Esophagus (tissue), 2 donors: ENCODE data around the gene PCGF5. TPM values are rescaled to one million over a fixed set of nuclear protein-coding genes. Genes with fewer than 3 reads are reported as not detected.

Experiments used
- H3K27ac ChIP-seq, 2 donors: one replicate each; pipeline ENCODE4 v1.5.1; 2013; ENCODE audit warnings: low read depth in 2 of 2, mild to moderate bottlenecking in 2 of 2, inconsistent platforms in 1 of 2, low read length in 1 of 2, moderate library complexity in 1 of 2
- H3K27me3 ChIP-seq, 2 donors: one replicate each; pipeline ENCODE4 v1.6.1; 2013; ENCODE audit warnings: low read length in 2 of 2, control low read depth in 1 of 2, mild to moderate bottlenecking in 1 of 2; ENCODE audit not compliant: insufficient read depth in 2 of 2, control insufficient read depth in 1 of 2
- H3K36me3 ChIP-seq, 2 donors: one replicate each; pipeline ENCODE4 v1.6.1; 2013; ENCODE audit warnings: low read length in 1 of 2; ENCODE audit not compliant: control insufficient read depth in 2 of 2, insufficient read depth in 2 of 2
- H3K4me1 ChIP-seq, 2 donors: one replicate each; pipeline ENCODE4 v1.6.1; 2013; ENCODE audit warnings: low read length in 1 of 2; ENCODE audit not compliant: control insufficient read depth in 2 of 2, insufficient read depth in 2 of 2
- H3K4me3 ChIP-seq, 2 donors: one replicate each; pipeline ENCODE4 v1.5.1; 2013; ENCODE audit warnings: low read length in 2 of 2, mild to moderate bottlenecking in 2 of 2, low read depth in 1 of 2, moderate library complexity in 1 of 2
- H3K9me3 ChIP-seq, 2 donors: one replicate each; pipeline ENCODE4 v1.6.1; 2013; ENCODE audit warnings: mild to moderate bottlenecking in 2 of 2, low read depth in 1 of 2, low read length in 1 of 2, moderate library complexity in 1 of 2; ENCODE audit not compliant: control insufficient read depth in 2 of 2, insufficient read depth in 1 of 2
- WGBS, 2 donors: extraction: QIAGEN DNeasy Blood & Tissue Kit; methylation state at CpG; one replicate each; pipeline ENCODE4 v1.1.7; 2013; 5-methylcytosine and 5-hydroxymethylcytosine counted together
- polyA plus RNA-seq, 2 donors: library from polyadenylated mRNA; stranded (reverse); fragments of 200-250 nt; gene quantifications; one replicate each; pipeline ENCODE4 v1.2.3, GENCODE V29; 2013
- donor health status: healthy with polysubstance abuse.
- donor health status: Bipolar disorder and iron deficiency.

Gene PCGF5
- polyA plus RNA-seq, 2 donors = 12.3 to 13.7 TPM

DNA sequence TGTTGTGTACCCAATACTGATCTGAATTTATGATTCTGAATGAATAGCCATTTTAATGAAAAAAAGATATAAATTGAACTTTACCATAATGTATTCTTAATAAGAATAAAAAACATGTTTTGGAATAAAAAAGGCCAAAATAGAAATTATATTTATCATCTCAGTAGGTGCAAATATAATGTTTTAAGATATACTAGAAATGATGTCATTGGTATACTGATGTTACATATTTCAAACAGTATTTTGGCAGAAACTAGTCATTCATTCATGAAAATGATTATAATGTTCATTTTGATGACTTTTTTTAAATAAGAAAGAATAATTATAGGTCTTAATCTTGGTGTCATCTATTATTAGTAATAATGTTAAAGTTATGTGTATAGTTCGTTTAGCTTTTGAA lies 9.2 kb downstream of the PCGF5 start:
- WGBS, 2 donors = 51 to 55% methylated on average over 1 of the region's 1 CpG
- Histone ChIP-seq H3K4me1 (no peaks in the 10 kb centered on the region), H3K27me3 (no peaks in the 10 kb centered on the region), H3K9me3 (no peaks in the 10 kb centered on the region), H3K4me3 (no peak overlapping the region), H3K36me3 (no peaks in the 10 kb centered on the region), H3K27ac (no peak overlapping the region)

DNA sequence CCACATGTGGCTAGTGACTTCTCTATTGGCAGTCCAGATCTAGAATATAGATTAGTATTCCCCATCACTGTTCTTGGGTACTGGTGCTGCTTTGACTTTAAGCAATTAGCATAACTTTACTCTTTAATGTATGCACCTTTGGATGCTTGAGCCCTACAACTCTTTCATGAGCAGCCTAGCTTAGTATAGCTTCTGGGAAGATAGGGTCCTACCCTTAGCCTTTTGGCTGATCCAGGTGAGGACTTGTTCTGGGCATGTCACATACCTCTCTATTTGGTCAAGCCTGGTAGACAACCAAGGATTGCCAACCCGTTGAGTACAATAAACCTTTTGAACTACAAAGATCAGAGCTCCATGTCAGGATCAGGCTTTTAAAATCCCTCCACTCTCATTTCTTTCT lies 17.7 kb downstream of the PCGF5 start:
- 45 to 64% methylated on average over 1 of the region's 1 CpG for WGBS, 2 donors
- Histone ChIP-seq H3K9me3 (no peaks in the 10 kb centered on the region), H3K27ac (no peak overlapping the region), H3K27me3 (no peaks in the 10 kb centered on the region), H3K4me3 (no peak overlapping the region), H3K36me3 (no peaks in the 10 kb centered on the region), H3K4me1 (no peaks in the 10 kb centered on the region)

DNA sequence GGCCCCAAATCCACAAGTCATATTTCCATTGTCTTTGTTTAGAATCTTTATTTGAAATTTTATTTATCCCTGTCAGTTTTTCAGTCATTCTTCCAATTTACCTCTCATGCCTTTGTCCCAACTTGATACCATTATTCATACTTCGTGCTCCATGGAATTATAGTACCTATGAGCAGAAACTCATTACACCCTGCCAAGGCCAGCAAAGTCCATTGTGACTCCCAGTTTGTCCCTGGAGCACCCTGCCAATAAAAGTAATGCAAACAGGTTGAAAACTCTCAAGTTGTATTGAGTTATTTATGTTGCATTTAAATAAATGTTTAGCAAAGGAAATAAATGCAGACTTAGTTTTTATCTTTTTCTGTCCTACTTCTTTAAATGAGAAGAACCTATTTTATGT lies 19.3 kb downstream of the PCGF5 start:
- no peak overlapping the region for H3K4me3 ChIP-seq
- no peak overlapping the region for H3K27ac ChIP-seq
- WGBS, 2 donors = 66 to 82% methylated on average over 1 of the region's 1 CpG
- no peaks in the 10 kb centered on the region for H3K36me3 ChIP-seq
- H3K9me3 ChIP-seq = no peaks in the 10 kb centered on the region
- no peaks in the 10 kb centered on the region for H3K27me3 ChIP-seq
- H3K4me1 ChIP-seq = no peaks in the 10 kb centered on the region

DNA sequence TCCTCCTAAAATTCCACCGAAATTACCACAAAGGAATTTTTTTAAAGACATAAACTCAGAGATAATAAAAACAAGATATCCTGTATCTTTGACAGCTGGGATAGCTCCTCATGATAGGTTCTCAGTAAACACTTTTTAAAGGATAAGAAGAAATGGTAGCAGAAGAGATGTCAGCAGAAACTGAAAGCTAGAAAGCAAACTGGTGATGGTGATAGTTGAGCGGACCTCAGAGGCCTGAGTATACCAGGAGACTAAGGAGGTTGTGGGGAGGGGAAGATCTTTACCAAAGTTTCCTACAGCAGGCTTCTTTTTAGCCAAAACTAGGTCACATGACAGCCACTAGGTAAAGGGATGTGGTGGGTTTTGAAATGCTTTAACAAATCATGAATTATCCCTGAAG lies 22.5 kb downstream of the PCGF5 start:
- Histone ChIP-seq H3K4me3 (no peak overlapping the region), H3K4me1 (no peaks in the 10 kb centered on the region), H3K36me3 (peaks cover 0 to 4% of the 10 kb centered on the region in 2 donors), H3K9me3 (no peaks in the 10 kb centered on the region), H3K27ac (no peak overlapping the region), H3K27me3 (no peaks in the 10 kb centered on the region)
- WGBS, 2 donors = 80 to 85% methylated on average over 2 of the region's 2 CpGs

DNA sequence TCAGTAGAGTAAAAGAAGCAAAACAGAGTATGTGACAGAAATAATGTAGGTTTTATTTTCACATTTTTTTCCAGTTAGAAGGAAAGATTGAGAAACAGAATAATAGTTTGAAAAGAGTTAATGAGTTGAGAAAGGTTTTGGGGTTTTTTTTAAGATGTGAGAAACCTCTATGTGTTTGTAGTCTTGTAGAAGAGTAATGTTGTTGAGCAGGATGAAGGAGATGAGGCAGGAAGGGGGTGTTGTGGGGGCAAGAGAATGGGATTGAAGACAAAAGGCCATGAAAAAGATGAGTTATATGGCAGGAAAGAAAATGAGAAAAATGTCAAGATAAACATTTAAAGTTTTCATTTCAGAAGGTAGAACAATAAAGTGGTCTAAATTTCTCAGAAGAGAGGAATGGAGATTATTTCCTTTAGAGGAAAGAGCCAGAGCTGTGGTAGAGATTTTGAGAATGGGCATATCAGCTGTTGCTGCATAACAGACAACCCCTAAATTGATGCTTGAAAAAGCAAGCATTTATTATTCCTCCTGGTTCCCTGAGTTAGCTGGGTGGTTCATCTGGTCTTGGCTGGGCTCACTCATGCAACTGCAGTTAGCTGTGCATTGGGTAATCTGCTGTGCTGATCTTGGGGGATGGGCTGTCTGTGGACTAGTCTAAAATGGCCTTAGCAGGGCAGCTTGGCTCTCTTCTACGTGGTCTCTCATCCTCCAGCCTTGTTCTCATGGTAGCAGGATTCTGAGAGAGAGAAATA lies 27.1 kb downstream of the PCGF5 start:
- Histone ChIP-seq H3K9me3 (no peaks in the 10 kb centered on the region), H3K27ac (no peak overlapping the region), H3K36me3 (peaks cover 0 to 4% of the 10 kb centered on the region in 2 donors), H3K27me3 (no peaks in the 10 kb centered on the region), H3K4me3 (no peak overlapping the region), H3K4me1 (no peaks in the 10 kb centered on the region)
- WGBS, 2 donors = 48 to 54% methylated on average over 1 of the region's 1 CpG

DNA sequence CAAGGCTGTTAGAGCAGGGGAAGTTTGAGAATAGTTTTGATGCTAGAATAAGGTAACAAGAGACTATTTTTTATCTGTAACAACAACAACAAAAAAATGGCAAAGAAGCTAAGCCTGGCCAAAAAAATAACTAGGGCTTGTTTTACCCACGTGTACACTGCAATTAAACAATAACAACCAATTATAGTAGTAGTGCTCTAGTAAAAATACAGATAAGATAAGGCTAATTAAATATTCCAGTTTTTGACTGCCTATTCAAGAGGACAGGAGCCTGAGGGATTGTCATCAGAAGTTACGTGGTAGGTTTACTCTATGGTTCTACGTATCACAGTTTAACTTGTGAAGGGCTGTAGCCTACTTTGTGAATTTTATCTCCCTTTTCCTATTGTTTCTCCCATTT lies 29.2 kb downstream of the PCGF5 start:
- H3K27me3 ChIP-seq = no peaks in the 10 kb centered on the region
- no peak overlapping the region for H3K4me3 ChIP-seq
- WGBS, 2 donors = 75 to 78% methylated on average over 3 of the region's 3 CpGs
- H3K4me1 ChIP-seq = no peaks in the 10 kb centered on the region
- H3K27ac ChIP-seq = no peak overlapping the region
- peaks cover 0 to 4% of the 10 kb centered on the region in 2 donors for H3K36me3 ChIP-seq
- H3K9me3 ChIP-seq = no peaks in the 10 kb centered on the region

DNA sequence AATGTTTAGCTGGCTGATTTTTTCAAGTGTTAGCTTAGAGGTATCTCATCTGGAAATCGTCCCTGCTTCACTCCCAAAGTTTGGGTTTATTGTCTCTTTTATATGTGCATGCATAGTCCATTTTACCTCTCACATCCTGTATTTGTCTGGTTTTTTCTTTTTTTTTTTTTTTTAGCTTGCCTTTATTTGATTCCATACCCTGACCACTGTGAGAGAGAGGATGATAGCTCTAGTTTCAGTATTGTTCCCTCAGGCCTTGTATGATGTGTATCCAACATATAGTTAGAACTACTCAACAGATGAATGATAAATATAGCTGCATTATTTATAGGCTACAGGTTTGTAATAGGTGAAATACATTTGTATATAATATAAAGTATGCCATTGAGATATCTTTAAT lies 29.9 kb downstream of the PCGF5 start:
- Histone ChIP-seq H3K36me3 (peaks cover 3 to 7% of the 10 kb centered on the region in 2 donors), H3K27ac (no peak overlapping the region), H3K27me3 (no peaks in the 10 kb centered on the region), H3K9me3 (no peaks in the 10 kb centered on the region), H3K4me1 (no peaks in the 10 kb centered on the region), H3K4me3 (no peak overlapping the region)
- 61 to 66% methylated on average over 1 of the region's 1 CpG for WGBS, 2 donors

DNA sequence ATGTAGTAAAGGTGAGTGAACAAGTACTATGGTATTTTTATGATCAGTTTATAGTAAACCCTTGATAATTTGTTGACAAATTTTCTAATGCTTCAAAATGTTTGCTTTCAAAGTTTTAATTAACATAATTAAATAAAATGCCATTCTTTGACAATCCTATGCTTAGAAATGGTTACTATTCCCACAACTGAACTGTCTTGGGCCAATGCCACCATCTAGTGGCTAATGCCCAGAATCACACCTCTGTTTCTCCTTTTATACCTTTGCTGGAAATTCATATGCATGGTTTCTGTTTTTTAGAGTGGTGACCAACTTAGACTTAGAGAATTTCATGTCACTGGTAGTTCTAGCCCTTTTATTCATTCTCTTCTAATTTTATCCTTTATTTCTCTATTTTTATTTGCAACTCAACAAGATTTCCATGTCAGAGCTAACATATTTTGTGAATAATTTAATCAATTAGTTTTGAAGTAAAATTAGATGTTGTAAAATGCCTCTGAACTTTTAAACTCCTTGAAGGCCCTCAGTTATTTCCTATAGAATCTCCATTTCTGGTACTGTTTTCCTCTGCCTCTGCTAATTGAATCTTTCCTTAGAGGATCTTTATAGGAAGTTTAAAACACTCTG lies 31.1 kb downstream of the PCGF5 start:
- Histone ChIP-seq H3K27me3 (no peaks in the 10 kb centered on the region), H3K36me3 (peaks cover 3 to 5% of the 10 kb centered on the region in 2 donors), H3K4me3 (no peak overlapping the region), H3K4me1 (no peaks in the 10 kb centered on the region), H3K27ac (no peak overlapping the region), H3K9me3 (no peaks in the 10 kb centered on the region)

DNA sequence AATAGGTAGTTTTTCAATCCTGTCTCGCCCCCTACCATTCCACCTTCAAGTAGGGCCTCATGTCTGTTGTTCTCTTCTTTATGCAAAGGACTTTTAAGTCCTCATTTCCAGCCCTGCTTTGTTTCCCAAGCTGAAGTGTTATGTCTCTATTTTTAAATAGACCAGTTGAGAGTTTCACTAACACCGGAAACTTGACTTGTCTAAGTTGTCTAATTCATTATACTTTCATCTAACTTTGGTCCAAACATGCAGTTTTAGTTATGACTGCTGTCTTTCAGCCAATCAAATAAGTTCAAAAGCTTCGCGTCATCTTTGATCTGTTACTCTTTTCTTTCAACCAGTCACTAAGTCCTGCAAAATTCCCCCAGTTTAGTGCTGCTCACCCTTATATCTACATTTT lies 32.8 kb downstream of the PCGF5 start:
- Histone ChIP-seq H3K36me3 (peaks cover 3 to 5% of the 10 kb centered on the region in 2 donors), H3K9me3 (no peaks in the 10 kb centered on the region), H3K27ac (no peak overlapping the region), H3K27me3 (no peaks in the 10 kb centered on the region), H3K4me3 (no peak overlapping the region), H3K4me1 (no peaks in the 10 kb centered on the region)
- 93 to 95% methylated on average over 4 of the region's 4 CpGs for WGBS, 2 donors

DNA sequence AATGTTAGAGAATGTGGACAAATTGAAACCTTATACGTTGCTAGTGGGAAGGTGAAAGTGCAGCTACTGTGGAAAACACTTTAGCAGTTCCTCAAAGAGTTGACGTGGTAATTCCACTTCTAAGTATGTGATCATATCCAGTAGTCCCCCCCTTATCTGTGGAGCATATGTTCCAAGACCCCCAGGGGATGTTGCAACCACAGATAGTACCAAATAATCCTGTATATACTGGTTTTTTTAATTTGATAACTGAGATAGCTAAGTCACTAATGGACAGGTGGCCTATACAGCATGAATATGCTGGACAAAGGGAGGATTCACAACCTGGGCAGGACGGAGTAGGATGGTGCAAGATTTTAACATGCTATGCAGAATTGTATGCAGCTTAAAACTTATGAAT lies 36.8 kb downstream of the PCGF5 start:
- 94 to 96% methylated on average over 3 of the region's 3 CpGs for WGBS, 2 donors
- Histone ChIP-seq H3K36me3 (peaks cover 3 to 7% of the 10 kb centered on the region in 2 donors), H3K9me3 (no peaks in the 10 kb centered on the region), H3K4me3 (no peak overlapping the region), H3K27ac (no peak overlapping the region), H3K27me3 (no peaks in the 10 kb centered on the region), H3K4me1 (no peaks in the 10 kb centered on the region)
